Ovary (tissue), 3 donors: ENCODE results near the gene TMEM62.

Experiments used
- CTCF ChIP-seq, 3 donors: fragments of 450-650 bp in 2 of 3; fragments of 200-600 bp in 1 of 3; IDR thresholded peaks; one replicate each; pipeline versions ENCODE4 v1.5.1 to v1.8.0; 2016 to 2022; ENCODE audit warnings: antibody characterized with exemption in 3 of 3, mild to moderate bottlenecking in 1 of 3
- EP300 ChIP-seq: sonication (generic); formaldehyde crosslinking; IDR thresholded peaks from one replicate; pipeline ENCODE4 v1.6.1; 2017; ENCODE audit warnings: antibody characterized with exemption
- POLR2A ChIP-seq: fragments of 450-650 bp; IDR thresholded peaks from one replicate; pipeline ENCODE4 v1.6.1; 2017; ENCODE audit warnings: antibody characterized with exemption, mild to moderate bottlenecking, moderate library complexity
- donor health status: DM: no; HTN: no; CAD: no.

GRCh38 chr15:43143203-43143941, 10.0 kb downstream of the TMEM62 start:
- TF ChIP-seq CTCF (IDR thresholded peaks at IDR 0.05) (no peak), EP300 (no peak), POLR2A (no peak)
